SK-N-SH (cell line): ENCODE data around the gene CCSER1.

ENCODE experiments used
- GABPA ChIP-seq: IDR thresholded peaks from 2 replicates; pipeline ENCODE4 v1.4.0; 2012; ENCODE audit warnings: low read depth, mild to moderate bottlenecking
- TF ChIP-seq, protein P1 (sequence below): fragments of 200-600 bp; sonication (generic); IDR thresholded peaks from 2 replicates; pipeline ENCODE4 v1.6.1; 2017; ENCODE audit warnings: antibody characterized with exemption, mild to moderate bottlenecking, moderate library complexity

DNA sequence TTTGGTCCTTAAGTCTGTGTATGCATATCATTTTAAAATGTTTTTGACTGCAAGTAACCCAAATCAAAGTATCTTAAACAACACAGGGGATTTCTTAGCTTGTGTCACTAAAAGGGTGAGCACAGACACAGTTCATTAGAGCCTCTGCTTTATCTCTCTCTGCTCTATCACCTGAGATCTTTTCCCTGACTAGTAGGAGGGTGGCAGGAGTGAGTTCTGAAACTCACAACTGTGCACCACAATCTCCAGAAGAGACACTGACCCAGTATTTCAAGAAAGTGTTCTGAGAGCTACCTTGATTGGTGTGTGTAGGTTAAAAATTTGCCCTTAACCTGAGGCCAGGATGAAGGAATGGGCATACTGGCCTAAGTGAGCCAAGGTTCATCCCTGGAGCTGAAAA, 24.8 kb downstream of the CCSER1 start:
- TF ChIP-seq, protein P1, sequence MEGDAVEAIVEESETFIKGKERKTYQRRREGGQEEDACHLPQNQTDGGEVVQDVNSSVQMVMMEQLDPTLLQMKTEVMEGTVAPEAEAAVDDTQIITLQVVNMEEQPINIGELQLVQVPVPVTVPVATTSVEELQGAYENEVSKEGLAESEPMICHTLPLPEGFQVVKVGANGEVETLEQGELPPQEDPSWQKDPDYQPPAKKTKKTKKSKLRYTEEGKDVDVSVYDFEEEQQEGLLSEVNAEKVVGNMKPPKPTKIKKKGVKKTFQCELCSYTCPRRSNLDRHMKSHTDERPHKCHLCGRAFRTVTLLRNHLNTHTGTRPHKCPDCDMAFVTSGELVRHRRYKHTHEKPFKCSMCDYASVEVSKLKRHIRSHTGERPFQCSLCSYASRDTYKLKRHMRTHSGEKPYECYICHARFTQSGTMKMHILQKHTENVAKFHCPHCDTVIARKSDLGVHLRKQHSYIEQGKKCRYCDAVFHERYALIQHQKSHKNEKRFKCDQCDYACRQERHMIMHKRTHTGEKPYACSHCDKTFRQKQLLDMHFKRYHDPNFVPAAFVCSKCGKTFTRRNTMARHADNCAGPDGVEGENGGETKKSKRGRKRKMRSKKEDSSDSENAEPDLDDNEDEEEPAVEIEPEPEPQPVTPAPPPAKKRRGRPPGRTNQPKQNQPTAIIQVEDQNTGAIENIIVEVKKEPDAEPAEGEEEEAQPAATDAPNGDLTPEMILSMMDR, result no peak
- TF ChIP-seq GABPA, result no peak
